ENCODE measurements around the gene NUP93.
"Not testable (repeated sequence)": the region's sequence is repeated elsewhere in the genome, so short reads cannot be mapped to it uniquely, and the experiment has no call there.

Gene NUP93

GRCh38 chr16:56732366-56732765 is 2.4 kb downstream of the NUP93 start:
- Histone ChIP-seq H3K27ac (ENCODE audit: insufficient read depth in 1 of 2, low read depth in 1 of 2, low read length in 2 of 2, poor library complexity in 1 of 2, severe bottlenecking in 2 of 2) (no peak overlapping the region), H3K9me3 (ENCODE audit: control extremely low read depth in 1 of 5, control insufficient read depth in 4 of 5, insufficient read depth in 2 of 5, low read depth in 1 of 5, low read length in 4 of 5) (no peaks in the 10 kb centered on the region), H3K4me3 (ENCODE audit: control insufficient read depth in 1 of 7, extremely low read depth in 1 of 7, insufficient read depth in 4 of 7, low read depth in 2 of 7, low read length in 6 of 7) (no peak overlapping the region), H3K36me3 (ENCODE audit: control insufficient read depth in 4 of 4, insufficient read depth in 4 of 4, low read length in 3 of 4) (peaks cover 0 to 3% (median 0%) of the 10 kb centered on the region in 4 experiments), H3K4me1 (ENCODE audit: control extremely low read depth in 1 of 4, control insufficient read depth in 4 of 4, insufficient read depth in 4 of 4, low read length in 3 of 4) (peaks cover 10 to 40% (median 32%) of the 10 kb centered on the region in 4 experiments), H3K27me3 (replicated peaks in 2 of 5; ENCODE audit: control insufficient read depth in 4 of 5, insufficient read depth in 5 of 5, low read length in 4 of 5) (no peaks in the 10 kb centered on the region)
- CTCF ChIA-PET: no interaction called here
- POLR2A ChIA-PET: no interaction called here
- WGBS (ENCODE audit: insufficient coverage): 100% methylated on average over 1 of the region's 2 CpGs
- no peak for DNase-seq

- H3K27me3 ChIP-seq (replicated peaks in 2 of 5; ENCODE audit: control insufficient read depth in 4 of 5, insufficient read depth in 5 of 5, low read length in 4 of 5): no peaks in the 10 kb centered on the region
- H3K27ac ChIP-seq (ENCODE audit: insufficient read depth in 1 of 2, low read depth in 1 of 2, low read length in 2 of 2, poor library complexity in 1 of 2, severe bottlenecking in 2 of 2): no peak overlapping the region
- ChIA-PET CTCF (no interaction called here), POLR2A (no interaction called here)
- no peaks in the 10 kb centered on the region for H3K9me3 ChIP-seq (ENCODE audit: control extremely low read depth in 1 of 5, control insufficient read depth in 4 of 5, insufficient read depth in 2 of 5, low read depth in 1 of 5, low read length in 4 of 5)
- H3K36me3 ChIP-seq (ENCODE audit: control insufficient read depth in 4 of 4, insufficient read depth in 4 of 4, low read length in 3 of 4): peaks cover 0 to 5% (median 0%) of the 10 kb centered on the region in 4 experiments
- H3K4me3 ChIP-seq (ENCODE audit: control insufficient read depth in 1 of 7, extremely low read depth in 1 of 7, insufficient read depth in 4 of 7, low read depth in 2 of 7, low read length in 6 of 7): no peak overlapping the region
- DNase-seq: peak in 1 of 3 donors; percentile 6
- 100% methylated on average over 1 of the region's 1 CpG for WGBS (ENCODE audit: insufficient coverage)
- H3K4me1 ChIP-seq (ENCODE audit: control extremely low read depth in 1 of 4, control insufficient read depth in 4 of 4, insufficient read depth in 4 of 4, low read length in 3 of 4): peaks cover 10 to 40% (median 32%) of the 10 kb centered on the region in 4 experiments
These were observed 2.9 kb downstream of the NUP93 start for GRCh38 chr16:56732832-56733231.

- Histone ChIP-seq H3K4me1 (ENCODE audit: control extremely low read depth in 1 of 4, control insufficient read depth in 4 of 4, insufficient read depth in 4 of 4, low read length in 3 of 4) (peaks cover 8 to 32% (median 23%) of the 10 kb centered on the region in 4 experiments), H3K27me3 (replicated peaks in 2 of 5; ENCODE audit: control insufficient read depth in 4 of 5, insufficient read depth in 5 of 5, low read length in 4 of 5) (no peaks in the 10 kb centered on the region), H3K9me3 (ENCODE audit: control extremely low read depth in 1 of 5, control insufficient read depth in 4 of 5, insufficient read depth in 2 of 5, low read depth in 1 of 5, low read length in 4 of 5) (no peaks in the 10 kb centered on the region), H3K4me3 (ENCODE audit: control insufficient read depth in 1 of 7, extremely low read depth in 1 of 7, insufficient read depth in 4 of 7, low read depth in 2 of 7, low read length in 6 of 7) (no peak overlapping the region), H3K36me3 (ENCODE audit: control insufficient read depth in 4 of 4, insufficient read depth in 4 of 4, low read length in 3 of 4) (peaks cover 0 to 7% (median 0%) of the 10 kb centered on the region in 4 experiments), H3K27ac (ENCODE audit: insufficient read depth in 1 of 2, low read depth in 1 of 2, low read length in 2 of 2, poor library complexity in 1 of 2, severe bottlenecking in 2 of 2) (no peak overlapping the region)
- 83% methylated on average over 2 of the region's 3 CpGs for WGBS (ENCODE audit: insufficient coverage)
- ChIA-PET POLR2A (interaction anchor here (0.6 kb wide), 1 partner anchor 243 kb away, joined by 3 read pairs; no protein-coding TSS in a partner anchor), CTCF (no interaction called here)
- no peak for DNase-seq
These were observed 4.5 kb downstream of the NUP93 start for GRCh38 chr16:56734429-56734828.

DNA sequence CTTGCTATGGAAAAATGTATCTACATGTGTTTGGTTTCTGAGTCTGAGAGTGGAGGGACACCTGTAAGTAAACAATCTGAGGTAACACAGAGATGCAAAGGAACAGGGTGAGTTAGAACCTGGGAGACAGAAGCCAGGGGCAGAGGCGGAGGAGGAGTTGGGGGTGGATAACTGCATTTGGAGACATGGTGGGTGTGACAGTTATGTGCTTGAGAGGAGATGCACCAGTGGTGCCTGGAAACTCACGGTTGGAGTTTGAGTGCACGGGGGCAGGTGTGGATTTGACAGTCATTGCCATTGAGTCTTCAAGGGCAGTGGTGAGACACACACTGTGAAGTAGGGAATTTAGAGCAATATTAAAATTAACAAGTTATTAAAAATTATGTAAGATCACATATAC is 6.5 kb downstream of the NUP93 start:
- Histone ChIP-seq H3K9me3 (ENCODE audit: control extremely low read depth in 1 of 5, control insufficient read depth in 4 of 5, insufficient read depth in 2 of 5, low read depth in 1 of 5, low read length in 4 of 5) (no peaks in the 10 kb centered on the region), H3K36me3 (ENCODE audit: control insufficient read depth in 4 of 4, insufficient read depth in 4 of 4, low read length in 3 of 4) (peaks cover 0 to 7% (median 0%) of the 10 kb centered on the region in 4 experiments), H3K27me3 (replicated peaks in 2 of 5; ENCODE audit: control insufficient read depth in 4 of 5, insufficient read depth in 5 of 5, low read length in 4 of 5) (no peaks in the 10 kb centered on the region), H3K4me1 (ENCODE audit: control extremely low read depth in 1 of 4, control insufficient read depth in 4 of 4, insufficient read depth in 4 of 4, low read length in 3 of 4) (peaks cover 0 to 19% (median 12%) of the 10 kb centered on the region in 4 experiments), H3K4me3 (ENCODE audit: control insufficient read depth in 1 of 7, extremely low read depth in 1 of 7, insufficient read depth in 4 of 7, low read depth in 2 of 7, low read length in 6 of 7) (no peak overlapping the region), H3K27ac (ENCODE audit: insufficient read depth in 1 of 2, low read depth in 1 of 2, low read length in 2 of 2, poor library complexity in 1 of 2, severe bottlenecking in 2 of 2) (no peak overlapping the region)
- ChIA-PET POLR2A (no interaction called here), CTCF (interaction anchor here (1.3 to 1.4 kb wide), 3 partner anchors 10 to 114 kb away, joined by 3 to 6 read pairs (median 3); no protein-coding TSS in a partner anchor)
- DNase-seq: no peak
- 100% methylated on average over 3 of the region's 3 CpGs for WGBS (ENCODE audit: insufficient coverage)

DNA sequence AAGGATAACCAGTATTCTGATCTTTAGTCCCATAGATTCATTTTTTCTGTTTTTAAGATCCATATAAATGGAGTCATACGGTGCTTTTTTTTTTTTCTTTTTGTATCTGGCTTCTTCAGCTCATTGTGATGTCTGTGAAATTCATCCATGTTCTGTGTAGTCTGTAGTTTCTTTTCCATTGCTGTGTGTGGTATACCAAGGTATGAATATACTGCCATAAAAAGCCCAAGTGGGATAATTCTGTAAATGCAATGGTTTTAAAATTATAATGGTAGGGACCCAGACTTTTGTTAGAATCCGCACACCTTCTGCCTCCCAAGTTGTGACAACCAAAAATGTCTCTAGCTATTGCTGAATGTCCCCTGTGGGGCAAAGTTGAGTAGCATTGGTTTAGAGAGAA is 7.6 kb downstream of the NUP93 start:
- Histone ChIP-seq H3K36me3 (ENCODE audit: control insufficient read depth in 4 of 4, insufficient read depth in 4 of 4, low read length in 3 of 4) (peaks cover 0 to 7% (median 0%) of the 10 kb centered on the region in 4 experiments), H3K27ac (ENCODE audit: insufficient read depth in 1 of 2, low read depth in 1 of 2, low read length in 2 of 2, poor library complexity in 1 of 2, severe bottlenecking in 2 of 2) (no peak overlapping the region), H3K4me1 (ENCODE audit: control extremely low read depth in 1 of 4, control insufficient read depth in 4 of 4, insufficient read depth in 4 of 4, low read length in 3 of 4) (peaks cover 0 to 19% (median 10%) of the 10 kb centered on the region in 4 experiments), H3K9me3 (ENCODE audit: control extremely low read depth in 1 of 5, control insufficient read depth in 4 of 5, insufficient read depth in 2 of 5, low read depth in 1 of 5, low read length in 4 of 5) (no peaks in the 10 kb centered on the region), H3K4me3 (ENCODE audit: control insufficient read depth in 1 of 7, extremely low read depth in 1 of 7, insufficient read depth in 4 of 7, low read depth in 2 of 7, low read length in 6 of 7) (no peak overlapping the region), H3K27me3 (replicated peaks in 2 of 5; ENCODE audit: control insufficient read depth in 4 of 5, insufficient read depth in 5 of 5, low read length in 4 of 5) (no peaks in the 10 kb centered on the region)
- no peak for DNase-seq
- ChIA-PET CTCF (interaction anchor here (1.3 to 1.4 kb wide), 2 partner anchors 14 to 113 kb away, joined by 3 to 6 read pairs; no protein-coding TSS in a partner anchor), POLR2A (no interaction called here)
- 100% methylated on average over 1 of the region's 2 CpGs for WGBS (ENCODE audit: insufficient coverage)

GRCh38 chr16:56738221-56738620 is 8.3 kb downstream of the NUP93 start:
- Histone ChIP-seq H3K27ac (ENCODE audit: insufficient read depth in 1 of 2, low read depth in 1 of 2, low read length in 2 of 2, poor library complexity in 1 of 2, severe bottlenecking in 2 of 2) (no peak overlapping the region), H3K4me3 (ENCODE audit: control insufficient read depth in 1 of 7, extremely low read depth in 1 of 7, insufficient read depth in 4 of 7, low read depth in 2 of 7, low read length in 6 of 7) (no peak overlapping the region), H3K9me3 (ENCODE audit: control extremely low read depth in 1 of 5, control insufficient read depth in 4 of 5, insufficient read depth in 2 of 5, low read depth in 1 of 5, low read length in 4 of 5) (no peaks in the 10 kb centered on the region), H3K4me1 (ENCODE audit: control extremely low read depth in 1 of 4, control insufficient read depth in 4 of 4, insufficient read depth in 4 of 4, low read length in 3 of 4) (peaks cover 0 to 19% (median 9%) of the 10 kb centered on the region in 4 experiments), H3K27me3 (replicated peaks in 2 of 5; ENCODE audit: control insufficient read depth in 4 of 5, insufficient read depth in 5 of 5, low read length in 4 of 5) (no peaks in the 10 kb centered on the region), H3K36me3 (ENCODE audit: control insufficient read depth in 4 of 4, insufficient read depth in 4 of 4, low read length in 3 of 4) (peaks cover 0 to 7% (median 0%) of the 10 kb centered on the region in 4 experiments)
- POLR2A ChIA-PET: no interaction called here
- CTCF ChIA-PET: no interaction called here
- no peak for DNase-seq
- 100% methylated on average over 1 of the region's 1 CpG for WGBS (ENCODE audit: insufficient coverage)

DNA sequence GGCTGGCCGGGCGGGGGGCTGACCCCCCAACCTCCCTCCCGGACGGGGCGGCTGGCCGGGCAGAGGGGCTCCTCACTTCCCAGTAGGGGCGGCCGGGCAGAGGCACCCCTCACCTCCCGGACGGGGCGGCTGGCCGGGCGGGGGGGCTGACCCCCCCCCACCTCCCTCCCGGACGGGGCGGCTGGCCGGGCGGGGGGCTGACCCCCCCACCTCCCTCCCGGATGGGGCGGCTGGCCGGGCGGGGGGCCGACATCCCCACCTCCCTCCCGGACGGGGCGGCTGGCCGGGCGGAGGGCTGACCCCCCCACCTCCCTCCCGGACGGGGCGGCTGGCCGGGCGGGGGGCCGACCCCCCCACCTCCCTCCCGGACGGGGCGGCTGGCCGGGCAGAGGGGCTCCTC is 9.4 kb downstream of the NUP93 start:
- H3K27me3 ChIP-seq (replicated peaks in 2 of 5; ENCODE audit: control insufficient read depth in 4 of 5, insufficient read depth in 5 of 5, low read length in 4 of 5); H3K9me3 ChIP-seq (ENCODE audit: control extremely low read depth in 1 of 5, control insufficient read depth in 4 of 5, insufficient read depth in 2 of 5, low read depth in 1 of 5, low read length in 4 of 5); POLR2A ChIA-PET; CTCF ChIA-PET; DNase-seq; H3K27ac ChIP-seq (ENCODE audit: insufficient read depth in 1 of 2, low read depth in 1 of 2, low read length in 2 of 2, poor library complexity in 1 of 2, severe bottlenecking in 2 of 2); H3K36me3 ChIP-seq (ENCODE audit: control insufficient read depth in 4 of 4, insufficient read depth in 4 of 4, low read length in 3 of 4); H3K4me3 ChIP-seq (ENCODE audit: control insufficient read depth in 1 of 7, extremely low read depth in 1 of 7, insufficient read depth in 4 of 7, low read depth in 2 of 7, low read length in 6 of 7): not testable (repeated sequence)
- peaks cover 0 to 16% (median 8%) of the 10 kb centered on the region in 4 experiments for H3K4me1 ChIP-seq (ENCODE audit: control extremely low read depth in 1 of 4, control insufficient read depth in 4 of 4, insufficient read depth in 4 of 4, low read length in 3 of 4)
- no CpG with 5 or more reads among the region's 38 CpGs for WGBS (ENCODE audit: insufficient coverage)

Data from common myeloid progenitor, CD34-positive (primary cell).